ENCODE measurements around the gene DCAF11.
A peak's percentile ranks its signal among the peaks of the same experiment; 100 is the strongest.

- TF ChIP-seq ZNF282 (IDR thresholded peaks at IDR 0.05; ENCODE audit: partially characterized antibody) (no peak), EZH2 (conservative IDR thresholded peaks at IDR 0.05; ENCODE audit: low read depth, low read length) (peak; percentile 62), CBX1 (IDR thresholded peaks at IDR 0.05; ENCODE audit: low read depth) (no peak)
Measured at GRCh38 chr14:24081739-24082211, 32.8 kb upstream of the DCAF11 start.
